ENCODE measurements around the gene NEGR1. TPM values are rescaled to one million over a fixed set of nuclear protein-coding genes. Genes with fewer than 3 reads are reported as not detected.
A peak's percentile ranks its signal among the peaks of the same experiment; 100 is the strongest.

The NEGR1 gene
- total RNA-seq, 1 experiment from 2014 or later: 3.0 TPM

- no peak for DNase-seq (ENCODE audit: low spot score)
These were observed 652.3 kb downstream of the NEGR1 start for GRCh38 chr1:71630073-71630472.

DNA sequence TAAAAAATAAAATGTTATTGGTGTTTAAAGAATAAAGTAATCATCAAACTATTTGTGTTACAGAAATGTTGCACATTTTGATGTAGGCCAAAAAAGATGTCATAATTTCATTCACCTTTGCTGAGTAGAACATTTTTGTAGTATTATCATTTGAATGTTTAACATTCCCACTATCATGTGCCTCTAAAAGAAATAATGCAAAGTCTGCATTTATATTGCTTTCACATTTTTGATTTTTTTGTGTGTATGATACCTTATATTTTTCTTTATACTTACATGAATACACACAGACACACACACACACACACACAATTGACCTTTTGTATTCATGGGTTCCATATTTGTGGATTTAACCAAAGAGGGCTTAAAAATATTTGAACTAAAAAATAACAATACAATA, 657.3 kb downstream of the NEGR1 start:
- DNase-seq (ENCODE audit: low spot score): no peak

DNA sequence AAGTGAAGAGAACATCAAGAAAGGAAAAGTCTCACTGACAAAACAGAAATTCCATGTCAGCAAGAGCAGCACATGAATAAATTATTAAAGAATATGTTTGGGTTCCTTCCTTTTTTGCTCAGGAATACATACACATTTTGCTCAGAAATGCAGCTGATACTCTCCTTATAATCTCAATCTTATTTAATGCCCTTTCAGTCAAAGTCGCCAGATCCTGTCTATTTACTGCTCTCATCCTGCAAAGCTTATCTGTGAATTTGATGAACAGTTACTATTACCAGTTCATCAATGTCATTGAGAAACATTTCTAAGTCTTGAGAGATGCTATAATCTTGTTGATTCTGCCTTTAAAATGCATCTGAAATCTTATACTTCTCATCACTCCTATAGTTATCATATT, 658.5 kb downstream of the NEGR1 start:
- no peak for DNase-seq (ENCODE audit: low spot score)

DNA sequence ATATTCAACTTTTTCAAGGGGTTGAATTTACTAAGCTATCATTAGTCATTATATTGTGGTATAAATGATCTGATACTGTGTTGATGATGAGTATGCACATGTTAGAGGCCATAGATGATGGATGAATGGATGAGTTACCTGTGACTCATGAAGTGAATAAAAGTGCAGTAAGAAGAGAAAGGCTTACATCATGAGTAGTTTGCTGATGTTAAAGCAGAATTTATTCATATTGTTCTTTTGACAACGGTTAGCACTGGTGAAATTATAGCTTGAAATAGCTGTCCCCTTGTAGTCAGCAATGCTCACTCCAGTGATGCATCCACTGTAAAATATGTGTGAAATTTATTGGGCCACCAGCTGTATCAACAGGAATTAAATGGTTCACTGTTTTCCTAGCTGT, 660.6 kb downstream of the NEGR1 start:
- DNase-seq (ENCODE audit: low spot score): no peak

GRCh38 chr1:71618766-71619530, 663.4 kb downstream of the NEGR1 start:
- DNase-seq (ENCODE audit: low spot score): no peak

GRCh38 chr1:71618191-71618590, 664.1 kb downstream of the NEGR1 start:
- no peak for DNase-seq (ENCODE audit: low spot score)

- DNase-seq (ENCODE audit: low spot score): no peak
These were observed 671.9 kb downstream of the NEGR1 start for GRCh38 chr1:71610476-71610875.

- no peak for DNase-seq (ENCODE audit: low spot score)
These were observed 679.1 kb downstream of the NEGR1 start for GRCh38 chr1:71603044-71603776.

DNA sequence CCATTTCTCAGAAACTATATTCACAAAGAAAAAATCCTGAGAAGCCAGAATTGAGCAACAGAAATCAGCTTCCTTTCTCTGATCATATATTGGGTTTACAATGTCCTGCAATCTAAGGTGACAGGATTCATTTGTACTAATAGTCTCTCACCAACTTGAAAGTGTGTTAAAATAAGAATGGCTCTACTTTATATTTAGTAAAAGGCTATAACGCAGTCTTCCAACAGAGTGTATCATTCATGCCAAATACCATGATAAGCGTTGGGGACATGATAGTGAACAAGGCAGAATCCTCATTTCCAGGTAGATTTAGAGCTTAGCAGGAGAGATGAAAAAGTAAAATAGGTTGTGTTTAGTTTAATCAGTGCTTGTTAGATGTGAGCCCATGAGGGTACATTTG, 682.3 kb downstream of the NEGR1 start:
- no peak for DNase-seq (ENCODE audit: low spot score)

DNA sequence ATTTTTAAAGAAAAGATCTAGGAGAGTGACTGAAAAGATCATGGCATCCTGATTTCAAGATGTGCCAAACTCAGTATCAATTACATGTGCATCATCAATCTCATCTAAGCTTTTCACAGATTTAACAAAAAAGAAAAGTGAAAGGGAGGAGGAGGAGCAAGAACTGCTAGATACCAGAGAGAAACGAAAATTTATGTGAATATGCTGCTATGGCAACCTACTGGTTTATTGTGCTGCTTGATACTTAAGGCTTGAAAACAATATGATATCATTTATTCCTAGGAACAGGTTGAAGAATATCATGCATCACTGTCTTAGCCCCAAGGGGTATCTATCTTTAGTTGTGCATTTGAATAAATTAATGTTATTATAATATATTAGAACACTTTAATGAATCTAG, 683.0 kb downstream of the NEGR1 start:
- no peak for DNase-seq (ENCODE audit: low spot score)

- no peak for DNase-seq (ENCODE audit: low spot score)
These were observed 688.8 kb downstream of the NEGR1 start for GRCh38 chr1:71593523-71593922.

DNA sequence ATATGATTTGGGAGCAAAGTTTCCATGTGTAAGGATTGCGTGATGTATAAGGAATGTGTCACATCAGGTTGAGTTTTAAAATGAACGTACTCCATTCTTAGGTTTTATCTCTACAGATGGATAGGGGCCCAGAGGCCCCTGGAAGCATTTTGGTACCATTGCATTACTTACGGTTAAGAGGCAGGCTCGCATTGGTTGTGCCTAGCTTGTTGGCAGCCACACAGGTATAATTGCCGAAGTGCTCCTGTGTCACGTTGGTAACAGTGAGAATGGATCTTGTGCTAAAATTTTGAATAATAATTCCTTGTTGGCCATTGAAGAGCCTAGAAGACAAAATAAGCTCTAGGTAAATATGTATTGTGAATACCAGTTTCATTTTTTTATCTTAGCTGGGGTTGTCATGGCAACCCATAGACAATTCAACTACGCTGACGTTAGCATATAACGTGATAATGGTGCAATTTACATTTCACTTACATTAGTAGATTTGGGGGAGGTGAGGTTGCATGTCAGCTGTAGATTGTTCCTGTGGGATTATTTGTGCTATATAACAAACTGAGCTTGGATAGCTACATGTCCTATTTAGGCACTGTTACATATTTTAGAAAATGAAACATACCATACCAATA, 689.6 kb downstream of the NEGR1 start:
- DNase-seq (ENCODE audit: low spot score): no peak

GRCh38 chr1:71589005-71589404, 693.3 kb downstream of the NEGR1 start:
- DNase-seq (ENCODE audit: low spot score): no peak

GRCh38 chr1:71587961-71588360, 694.4 kb downstream of the NEGR1 start:
- peak; percentile 14 for DNase-seq (ENCODE audit: low spot score)

GRCh38 chr1:71586030-71586429, 696.3 kb downstream of the NEGR1 start:
- no peak for DNase-seq (ENCODE audit: low spot score)

DNA sequence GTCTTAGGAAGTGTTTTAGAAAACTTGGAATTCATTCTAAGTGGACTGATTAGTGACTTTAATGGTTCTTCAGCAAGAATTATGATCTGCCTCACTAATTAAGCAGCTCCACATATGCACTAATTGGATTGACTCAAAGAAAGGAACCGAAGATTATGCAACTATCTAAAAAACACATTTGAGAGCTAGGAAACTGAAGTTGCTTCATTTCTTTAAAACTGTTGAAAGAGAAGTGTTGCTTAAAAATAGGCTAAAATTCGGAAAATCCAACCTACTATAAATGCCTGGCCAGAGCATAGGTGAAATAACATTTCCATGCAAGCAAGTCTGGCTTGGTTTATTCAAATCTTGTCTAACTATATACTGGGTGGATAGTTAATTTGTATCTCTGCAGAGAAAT, 698.6 kb downstream of the NEGR1 start:
- no peak for DNase-seq (ENCODE audit: low spot score)

- DNase-seq (ENCODE audit: low spot score): no peak
These were observed 699.7 kb downstream of the NEGR1 start for GRCh38 chr1:71582673-71583072.

DNA sequence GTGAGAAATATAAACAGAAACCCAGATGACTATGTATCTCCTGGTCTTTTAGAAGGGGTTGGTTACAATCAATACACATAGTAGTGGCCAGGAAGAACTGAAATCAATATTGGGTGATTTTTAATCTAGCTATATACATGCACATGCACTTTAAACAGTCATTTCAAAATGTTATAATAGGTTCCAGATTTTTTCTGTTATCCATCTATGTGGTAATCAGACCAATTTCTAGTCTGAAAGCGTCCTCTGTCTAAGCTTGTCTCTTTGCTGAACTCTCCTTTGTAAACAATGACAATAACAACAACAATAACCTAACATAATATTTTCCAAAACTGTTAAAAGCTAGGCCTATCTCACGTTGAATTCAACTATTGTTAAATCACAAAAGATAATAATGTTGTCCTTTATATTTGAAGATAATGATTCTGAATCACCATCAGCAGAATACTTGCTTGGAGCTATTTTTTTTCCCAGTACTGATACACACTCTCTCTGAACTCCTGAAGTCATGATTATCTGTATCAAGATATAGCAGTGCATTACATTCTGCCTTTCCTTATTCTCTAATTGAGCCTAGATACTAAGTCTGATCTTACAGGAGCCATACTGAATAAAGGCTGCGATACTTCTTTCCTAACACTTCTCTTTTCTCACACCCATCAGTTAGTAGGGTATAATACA, 704.7 kb downstream of the NEGR1 start:
- DNase-seq (ENCODE audit: low spot score): no peak

DNA sequence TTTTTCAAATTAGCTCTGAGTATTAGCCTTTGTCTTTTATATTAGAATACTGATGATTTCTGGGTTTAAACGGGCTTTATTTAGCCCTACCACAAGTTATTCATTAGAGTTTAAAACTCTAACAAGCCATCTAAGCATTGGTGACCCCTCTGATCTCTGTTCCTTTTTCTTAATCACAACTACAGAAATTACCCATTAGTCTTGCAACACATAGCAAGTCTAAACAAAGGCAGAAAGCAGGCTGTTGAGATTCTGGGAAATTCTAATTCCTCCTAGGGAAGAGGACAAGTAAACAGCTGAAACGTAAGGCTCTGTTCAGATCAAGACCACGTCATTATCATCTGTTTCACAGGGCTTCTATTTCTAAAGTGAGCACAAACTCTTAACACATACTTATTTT, 710.3 kb downstream of the NEGR1 start:
- DNase-seq (ENCODE audit: low spot score): no peak

DNA sequence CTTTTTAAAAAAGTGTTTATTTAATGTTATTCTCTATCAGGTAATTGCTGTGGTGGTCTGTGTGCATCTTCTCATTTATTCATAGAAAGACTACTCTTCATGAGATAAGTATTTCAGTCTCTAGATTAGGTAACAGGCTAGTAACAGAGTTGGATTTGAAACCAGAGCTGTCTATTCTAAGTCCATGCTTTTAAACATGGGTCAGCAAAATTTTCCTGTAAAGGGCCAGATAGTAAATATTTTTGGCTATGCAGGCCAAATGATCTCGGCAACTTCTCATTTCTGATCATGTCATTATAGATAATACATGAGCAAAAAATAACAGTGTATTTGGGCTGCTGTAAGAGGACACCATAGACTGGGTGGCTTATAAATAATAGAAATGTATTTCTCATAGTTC, 715.9 kb downstream of the NEGR1 start:
- no peak for DNase-seq (ENCODE audit: low spot score)

DNA sequence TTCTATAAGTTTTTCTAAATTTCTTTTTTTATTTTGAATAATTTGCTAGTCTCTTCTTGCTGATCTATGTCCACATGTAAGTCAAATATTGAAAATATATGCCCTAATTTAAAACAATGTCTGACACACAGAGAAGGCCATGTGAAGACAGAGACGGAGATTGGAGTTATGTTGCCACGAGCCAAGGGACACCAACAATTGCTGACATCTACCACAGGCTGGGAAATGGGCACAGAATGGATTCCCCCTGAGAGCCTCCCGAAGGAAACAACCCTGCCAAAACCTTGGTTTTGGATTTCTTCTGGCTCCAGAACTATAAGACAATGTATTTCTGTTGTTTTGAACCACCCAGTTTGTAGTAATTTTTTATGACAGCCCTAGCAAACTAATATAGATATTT, 716.5 kb downstream of the NEGR1 start:
- no peak for DNase-seq (ENCODE audit: low spot score)

GRCh38 chr1:71565262-71565661, 717.1 kb downstream of the NEGR1 start:
- peak; percentile 33 for DNase-seq (ENCODE audit: low spot score)
